Mesenchymal stem cell (in vitro differentiated cells and primary cell): ENCODE data around the gene PPM1J.

ENCODE experiments used
- DNase-seq: peaks from one replicate; pipeline ENCODE4 v3.0.0-alpha.2; 2013
- H2AFZ ChIP-seq: one replicate; pipeline ENCODE4 v1.6.1; 2013; ENCODE audit warnings: low read depth, mild to moderate bottlenecking, control low read depth, inconsistent platforms, low read length, moderate library complexity
- H2AK5ac ChIP-seq: 2 replicates; pipeline ENCODE4 v1.6.1; 2013; ENCODE audit warnings: low read length, moderate library complexity, mild to moderate bottlenecking, inconsistent platforms; ENCODE audit not compliant: severe bottlenecking
- H2BK120ac ChIP-seq: one replicate; pipeline ENCODE4 v1.6.1; 2013; ENCODE audit warnings: low read depth, mild to moderate bottlenecking, inconsistent platforms, low read length, moderate library complexity
- H2BK12ac ChIP-seq, 2 experiments: one replicate each; pipeline ENCODE4 v1.6.1; 2013; ENCODE audit warnings: inconsistent platforms in 2 of 2, low read length in 2 of 2, mild to moderate bottlenecking in 2 of 2, moderate library complexity in 2 of 2, control low read depth in 1 of 2
- H2BK15ac ChIP-seq: one replicate; pipeline ENCODE4 v1.6.1; 2013; ENCODE audit warnings: mild to moderate bottlenecking, low read depth, inconsistent platforms; ENCODE audit not compliant: poor library complexity, severe bottlenecking
- H2BK5ac ChIP-seq: 2 replicates; pipeline ENCODE4 v1.6.1; 2013; ENCODE audit warnings: low read depth, mild to moderate bottlenecking, low read length, control low read depth, inconsistent platforms; ENCODE audit not compliant: poor library complexity, severe bottlenecking
- H3K14ac ChIP-seq, 2 experiments: one replicate each; pipeline ENCODE4 v1.6.1; 2013; ENCODE audit warnings: inconsistent platforms in 2 of 2, low read length in 2 of 2, control low read depth in 1 of 2, mild to moderate bottlenecking in 1 of 2, moderate library complexity in 1 of 2
- H3K18ac ChIP-seq, 2 experiments: one replicate each; pipeline ENCODE4 v1.6.1; 2013; ENCODE audit warnings: inconsistent platforms in 2 of 2, low read length in 2 of 2, control low read depth in 1 of 2, low read depth in 1 of 2, mild to moderate bottlenecking in 1 of 2
- H3K23ac ChIP-seq, 2 experiments: one replicate each; pipeline ENCODE4 v1.6.1; 2013; ENCODE audit warnings: inconsistent platforms in 2 of 2, low read length in 2 of 2, mild to moderate bottlenecking in 2 of 2, moderate library complexity in 2 of 2, control low read depth in 1 of 2
- H3K27ac ChIP-seq: 2 replicates; pipeline ENCODE4 v1.5.1; 2013; ENCODE audit warnings: mild to moderate bottlenecking, moderate library complexity, low read length, control low read depth, inconsistent platforms; ENCODE audit not compliant: poor library complexity, severe bottlenecking
- H3K27me3 ChIP-seq, 2 experiments: 2 replicates each; pipeline versions ENCODE4 v1.6.1 to v1.7.0; 2013; ENCODE audit warnings: low read length in 2 of 2, mild to moderate bottlenecking in 2 of 2, moderate library complexity in 2 of 2, control low read depth in 1 of 2, inconsistent platforms in 1 of 2; ENCODE audit not compliant: control insufficient read depth in 1 of 2, insufficient read depth in 1 of 2
- H3K36me3 ChIP-seq, 2 experiments: 2 replicates each; pipeline versions ENCODE4 v1.6.1 to v1.7.0; 2013; ENCODE audit warnings: low read length in 2 of 2, control low read depth in 1 of 2, inconsistent platforms in 1 of 2, low read depth in 1 of 2, mild to moderate bottlenecking in 1 of 2; ENCODE audit not compliant: insufficient read depth in 2 of 2, control insufficient read depth in 1 of 2
- H3K4ac ChIP-seq, 2 experiments: one replicate each; pipeline ENCODE4 v1.6.1; 2013; ENCODE audit warnings: inconsistent platforms in 2 of 2, low read length in 2 of 2, mild to moderate bottlenecking in 2 of 2, moderate library complexity in 2 of 2, control low read depth in 1 of 2, low read depth in 1 of 2
- H3K4me1 ChIP-seq: 2 replicates; pipeline ENCODE4 v1.6.1; 2013; ENCODE audit warnings: low read depth, low read length, control low read depth; ENCODE audit not compliant: control insufficient read depth, insufficient read depth
- H3K4me2 ChIP-seq: 2 replicates; pipeline ENCODE4 v1.6.1; 2013; ENCODE audit warnings: low read length, mild to moderate bottlenecking, inconsistent platforms; ENCODE audit not compliant: poor library complexity, severe bottlenecking
- H3K4me3 ChIP-seq, 2 experiments: 2 replicates each; pipeline versions ENCODE4 v1.5.1 to v1.7.0; 2013; ENCODE audit warnings: low read length in 2 of 2, mild to moderate bottlenecking in 2 of 2, control low read depth in 1 of 2, low read depth in 1 of 2; ENCODE audit not compliant: insufficient read depth in 1 of 2
- H3K79me1 ChIP-seq: replicated peaks from 2 replicates; pipeline ENCODE4 v1.6.1; 2013; ENCODE audit warnings: mild to moderate bottlenecking, control low read depth, low read length, inconsistent platforms; ENCODE audit not compliant: poor library complexity, severe bottlenecking
- H3K9ac ChIP-seq: 2 replicates; pipeline ENCODE4 v1.7.0; 2013; ENCODE audit warnings: mild to moderate bottlenecking, low read length, moderate library complexity
- H3K9me3 ChIP-seq: 2 replicates; pipeline ENCODE4 v1.7.0; 2013; ENCODE audit warnings: mild to moderate bottlenecking, low read length; ENCODE audit not compliant: control insufficient read depth
- H4K8ac ChIP-seq: one replicate; pipeline ENCODE4 v1.6.1; 2013; ENCODE audit warnings: inconsistent platforms, mild to moderate bottlenecking, low read length, moderate library complexity
- H4K91ac ChIP-seq: one replicate; pipeline ENCODE4 v1.6.1; 2013; ENCODE audit warnings: mild to moderate bottlenecking, low read length, inconsistent platforms
- WGBS: methylation state at CpG from one replicate; pipeline ENCODE4 v1.1.7; 2013; ENCODE audit warnings: mixed read lengths; 5-methylcytosine and 5-hydroxymethylcytosine counted together

Gene PPM1J

DNA sequence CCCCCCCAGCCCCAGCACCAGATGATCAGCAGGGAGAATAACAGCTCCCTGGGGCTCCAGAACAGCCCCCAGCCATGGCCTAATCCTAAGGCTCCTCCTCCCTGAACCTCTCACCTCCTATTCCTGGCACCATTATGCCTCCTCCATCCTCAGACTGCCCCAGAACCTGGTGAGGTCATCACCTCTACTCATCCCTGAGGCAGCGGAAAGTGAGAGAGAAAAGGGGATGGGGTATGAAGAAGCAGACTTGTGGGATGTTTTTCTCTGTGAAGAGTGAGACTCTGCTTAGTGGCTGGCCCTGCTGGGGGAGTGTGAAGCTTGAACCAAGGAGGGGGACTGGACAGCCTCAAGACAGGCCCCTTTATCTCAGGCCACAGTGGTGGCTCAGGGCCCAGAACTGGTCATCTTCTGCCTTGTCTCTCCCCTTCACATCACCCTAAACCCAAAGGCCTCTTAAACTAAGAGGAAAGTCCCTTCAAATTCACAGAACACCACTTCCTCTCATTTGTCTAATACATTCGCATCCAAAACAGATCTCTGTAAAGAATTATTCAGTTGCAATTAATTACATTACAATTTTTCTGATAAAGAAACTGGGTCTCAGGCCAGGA lies 2.2 kb upstream of the PPM1J start:
- no peak for DNase-seq

DNA sequence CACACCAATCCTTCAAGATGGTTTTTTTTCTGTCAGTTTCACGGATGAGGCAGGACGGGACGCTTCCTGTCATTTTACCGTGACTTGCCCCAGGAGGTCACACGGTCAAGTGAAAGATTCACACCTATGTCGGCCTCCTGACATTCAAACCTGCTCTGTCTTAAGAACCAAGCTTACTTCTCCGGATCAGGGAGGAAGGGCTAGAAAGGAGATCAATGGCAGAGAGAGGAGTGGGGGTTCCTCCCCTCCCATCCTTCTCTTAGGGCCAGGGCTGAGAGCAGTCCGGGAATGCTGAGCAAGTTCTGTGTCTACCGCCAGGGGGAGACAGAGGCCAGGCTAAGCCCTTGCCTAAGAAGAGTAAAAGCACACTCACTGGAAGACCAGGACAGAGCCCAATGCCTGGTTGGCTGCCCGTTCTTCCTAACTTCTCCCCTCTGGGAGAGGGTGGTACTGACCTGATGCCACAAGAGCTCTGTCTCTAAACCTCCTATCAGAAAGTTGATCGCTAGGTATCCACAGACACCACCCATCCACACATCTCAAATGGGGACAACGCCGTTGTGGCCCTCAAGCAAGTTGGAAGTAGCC lies 1.1 kb upstream of the PPM1J start:
- H3K9ac ChIP-seq, result peak overlapping the region; percentile 79
- no peak overlapping the region for H3K14ac ChIP-seq
- H3K18ac ChIP-seq, result no peak overlapping the region
- no peak overlapping the region for H2BK12ac ChIP-seq
- H2AFZ ChIP-seq, result peak overlapping the region; percentile 72
- no peaks in the 10 kb centered on the region for H3K36me3 ChIP-seq
- no peak overlapping the region for H3K23ac ChIP-seq
- no peak overlapping the region for H2BK5ac ChIP-seq
- no peak overlapping the region for H4K91ac ChIP-seq
- H3K4me1 ChIP-seq, result peaks cover 29% of the 10 kb centered on the region
- peak overlapping the region; percentile 100 for H3K4me2 ChIP-seq
- no peak overlapping the region for H3K27ac ChIP-seq
- no peak overlapping the region for H4K8ac ChIP-seq
- peak overlapping the region in 1 of 2 experiments; percentile 87 for H3K4me3 ChIP-seq
- no peak overlapping the region for H2AK5ac ChIP-seq
- H3K79me1 ChIP-seq, result no peaks in the 10 kb centered on the region
- no peak overlapping the region for H3K4ac ChIP-seq
- H2BK15ac ChIP-seq, result no peak overlapping the region
- peaks cover 8 to 14% of the 10 kb centered on the region in 2 experiments for H3K27me3 ChIP-seq
- DNase-seq, result peak; percentile 92
- no peak overlapping the region for H2BK120ac ChIP-seq
- no peaks in the 10 kb centered on the region for H3K9me3 ChIP-seq
- WGBS, result 20% methylated on average over 11 of the region's 13 CpGs

More for the DNA sequence above, 2.2 kb upstream of the PPM1J start:
- Histone ChIP-seq H3K4me2 (no peak overlapping the region), H2BK15ac (no peak overlapping the region), H3K9ac (no peak overlapping the region), H2AK5ac (no peak overlapping the region), H3K23ac (no peak overlapping the region), H3K4me1 (peaks cover 30% of the 10 kb centered on the region), H3K4me3 (no peak overlapping the region), H2BK120ac (no peak overlapping the region), H4K91ac (no peak overlapping the region), H2BK5ac (no peak overlapping the region), H3K27ac (no peak overlapping the region), H3K79me1 (no peaks in the 10 kb centered on the region), H3K14ac (no peak overlapping the region), H3K9me3 (no peaks in the 10 kb centered on the region), H4K8ac (no peak overlapping the region), H2AFZ (no peak overlapping the region), H3K36me3 (no peaks in the 10 kb centered on the region), H2BK12ac (no peak overlapping the region), H3K18ac (no peak overlapping the region), H3K27me3 (peaks cover 8 to 14% of the 10 kb centered on the region in 2 experiments), H3K4ac (no peak overlapping the region)
- WGBS, result 100% methylated on average over 1 of the region's 2 CpGs

DNA sequence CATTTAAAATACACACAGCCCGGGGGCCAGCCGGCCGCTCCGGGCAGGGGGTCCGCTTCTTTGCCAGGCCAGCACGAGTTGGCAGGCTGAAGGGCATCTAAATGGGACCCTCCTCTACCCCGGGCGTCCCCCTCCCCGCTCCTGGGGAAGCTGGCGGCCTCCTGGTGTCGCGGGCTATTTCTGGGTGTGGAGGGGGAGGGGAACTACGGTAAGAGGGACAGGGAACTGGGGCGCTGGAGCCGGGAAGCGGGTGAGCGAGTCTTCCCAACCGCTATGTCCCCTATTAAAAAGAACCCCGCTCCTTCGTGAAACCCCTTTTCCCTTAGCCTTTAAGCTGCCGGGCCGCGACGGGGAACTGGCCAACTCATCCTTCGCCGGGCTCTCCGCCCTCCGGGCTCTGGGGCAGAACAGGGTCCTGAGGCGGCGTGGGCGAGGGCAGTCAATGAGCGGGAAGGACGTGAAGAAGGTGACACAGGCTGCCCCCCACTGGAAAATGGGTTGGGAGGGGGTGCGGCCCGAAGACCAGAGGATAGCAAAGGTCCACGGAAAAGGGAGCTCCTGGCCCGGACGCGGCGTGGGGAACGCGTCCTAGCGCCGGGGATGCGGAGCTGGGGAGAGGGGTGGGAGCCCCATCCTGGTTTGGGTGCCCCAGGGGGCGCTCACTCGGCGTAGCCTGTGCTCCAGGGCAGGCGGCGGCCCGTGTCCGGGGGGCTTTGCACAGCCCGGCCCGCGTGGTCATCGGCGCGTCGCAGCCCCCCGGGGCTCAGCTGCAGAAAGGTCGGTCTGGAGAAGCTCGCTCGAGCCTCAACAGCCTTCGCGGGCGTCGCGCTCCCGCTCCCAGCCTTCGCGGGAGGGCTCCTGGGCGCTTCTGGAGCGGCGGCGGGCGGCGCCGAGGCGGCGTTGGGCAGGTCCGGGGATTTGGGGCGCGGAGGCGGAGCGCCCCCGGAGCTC lies 544 bp downstream of the PPM1J start:
- no peak for DNase-seq

More for the DNA sequence above, 544 bp downstream of the PPM1J start:
- WGBS, result 2% methylated on average over 53 of the region's 86 CpGs
- peaks cover 0 to 12% of the 10 kb centered on the region in 2 experiments for H3K36me3 ChIP-seq
- H2BK5ac ChIP-seq, result no peak overlapping the region
- peaks cover 29% of the 10 kb centered on the region for H3K4me1 ChIP-seq
- H2AK5ac ChIP-seq, result no peak overlapping the region
- H3K4ac ChIP-seq, result no peak overlapping the region
- H2AFZ ChIP-seq, result no peak overlapping the region
- H2BK120ac ChIP-seq, result no peak overlapping the region
- H4K91ac ChIP-seq, result no peak overlapping the region
- peak overlapping the region; percentile 55 for H3K9ac ChIP-seq
- H2BK15ac ChIP-seq, result no peak overlapping the region
- no peaks in the 10 kb centered on the region for H3K9me3 ChIP-seq
- peaks cover 2 to 11% of the 10 kb centered on the region in 2 experiments for H3K27me3 ChIP-seq
- H3K4me2 ChIP-seq, result peak overlapping the region; percentile 99
- H2BK12ac ChIP-seq, result peak overlapping the region in 1 of 2 experiments; percentile 66
- H3K23ac ChIP-seq, result no peak overlapping the region
- H3K14ac ChIP-seq, result peak overlapping the region in 1 of 2 experiments; percentile 20
- H3K27ac ChIP-seq, result no peak overlapping the region
- peak overlapping the region; percentile 21 to 63 for H3K18ac ChIP-seq
- H4K8ac ChIP-seq, result no peak overlapping the region
- H3K4me3 ChIP-seq, result peak overlapping the region; percentile 63 to 78
- H3K79me1 ChIP-seq, result no peaks in the 10 kb centered on the region
